SW 1271 (cell line): ENCODE data around the gene PRRC2A.
"Not testable (repeated sequence)": the region's sequence is repeated elsewhere in the genome, so short reads cannot be mapped to it uniquely, and the experiment has no call there.

Experiments used
- DNase-seq, 2 experiments: peaks; one replicate each; lab custom pipeline; 2025; lab: John Stamatoyannopoulos, UW

The PRRC2A gene

GRCh38 chr6:31586008-31586407 is 34.5 kb upstream of the PRRC2A start, which contains the start of gene LST1:
Gene LST1 (plus strand): TSS chr6:31586277. CDS start chr6:31587300, 1,023 bp downstream.
- no peak for DNase-seq

- DNase-seq, result no peak
Measured at GRCh38 chr6:31586599-31587281, 33.8 kb upstream of the PRRC2A start.

GRCh38 chr6:31587791-31588777 is 32.4 kb upstream of the PRRC2A start:
- DNase-seq, result no peak

- no peak for DNase-seq
Measured at GRCh38 chr6:31588871-31589650, 31.5 kb upstream of the PRRC2A start.

GRCh38 chr6:31590691-31591090 is 29.8 kb upstream of the PRRC2A start:
- DNase-seq, result not testable (repeated sequence)

GRCh38 chr6:31592396-31592771 is 28.1 kb upstream of the PRRC2A start:
- no peak for DNase-seq

- peak; percentile 24 to 61 for DNase-seq
Measured at GRCh38 chr6:31597006-31597405, 23.5 kb upstream of the PRRC2A start.

- DNase-seq, result no peak
Measured at GRCh38 chr6:31607317-31607716, 13.2 kb upstream of the PRRC2A start.

GRCh38 chr6:31609519-31610406 is 10.8 kb upstream of the PRRC2A start:
- no peak for DNase-seq

GRCh38 chr6:31610968-31611367 is 9.5 kb upstream of the PRRC2A start:
- no peak for DNase-seq

GRCh38 chr6:31614075-31614619 is 6.4 kb upstream of the PRRC2A start:
- DNase-seq, result no peak

GRCh38 chr6:31614684-31615578 is 5.6 kb upstream of the PRRC2A start, which contains the start of gene AIF1:
Gene AIF1 (plus strand): TSS chr6:31615234. CDS start chr6:31615330, 96 bp downstream.
- no peak for DNase-seq

- no peak for DNase-seq
Measured at GRCh38 chr6:31615748-31616147, 4.8 kb upstream of the PRRC2A start.

- DNase-seq, result no peak
Measured at GRCh38 chr6:31617010-31617409, 3.5 kb upstream of the PRRC2A start.

- peak; percentile 98 to 99 for DNase-seq
Measured at GRCh38 chr6:31619805-31620585, 520 bp upstream of the PRRC2A start.

GRCh38 chr6:31621320-31621939 is 915 bp downstream of the PRRC2A start:
- DNase-seq, result no peak

GRCh38 chr6:31621991-31622390 is 1.5 kb downstream of the PRRC2A start:
- DNase-seq, result no peak

GRCh38 chr6:31622684-31623091 is 2.2 kb downstream of the PRRC2A start:
- no peak for DNase-seq
